Thoracic aorta (tissue), 2 donors: ENCODE results near the gene TPO. TPM values are rescaled to one million over a fixed set of nuclear protein-coding genes. Genes with fewer than 3 reads are reported as not detected.

Experiments used
- ATAC-seq: fragments of 150-250 bp; one replicate; pipeline ENCODE4 v1.8.0; 2017; ENCODE audit warnings: low read depth; ENCODE audit not compliant: insufficient number of reproducible peaks, low FRiP score
- DNase-seq: peaks from one replicate; pipeline ENCODE4 v3.0.0-alpha.2; 2020; ENCODE audit warnings: low spot score
- H3K27ac ChIP-seq, 2 donors: fragments of 200-600 bp; sonication (generic); 1 replicate in 1 of 2; 2 replicates in 1 of 2; pipeline ENCODE4 v1.5.1; 2016; ENCODE audit warnings: mild to moderate bottlenecking in 2 of 2, moderate library complexity in 2 of 2
- H3K27me3 ChIP-seq: fragments of 200-600 bp; sonication (generic); replicated peaks from 2 replicates; pipeline ENCODE4 v1.6.0; 2016; ENCODE audit warnings: mild to moderate bottlenecking; ENCODE audit not compliant: insufficient read depth
- H3K36me3 ChIP-seq: fragments of 200-600 bp; sonication (generic); one replicate; pipeline ENCODE4 v1.5.1; 2016
- H3K4me1 ChIP-seq, 2 donors: fragments of 200-600 bp; sonication (generic); 1 replicate in 1 of 2; 2 replicates in 1 of 2; pipeline versions ENCODE4 v1.5.1 to v1.6.0; 2016; ENCODE audit warnings: low read depth in 2 of 2, mild to moderate bottlenecking in 1 of 2; ENCODE audit not compliant: control insufficient read depth in 1 of 2
- H3K4me3 ChIP-seq: fragments of 200-600 bp; sonication (generic); 2 replicates; pipeline ENCODE4 v1.5.1; 2016; ENCODE audit warnings: mild to moderate bottlenecking
- H3K9me3 ChIP-seq: fragments of 200-600 bp; sonication (generic); 2 replicates; pipeline ENCODE4 v1.5.1; 2016
- CTCF ChIP-seq: fragments of 200-600 bp; sonication (generic); IDR thresholded peaks from one replicate; pipeline ENCODE4 v1.5.1; 2019; ENCODE audit warnings: antibody characterized with exemption
- total RNA-seq, 2 donors: library from RNA; depleted of rRNA; stranded (reverse); fragments of >200 nt; gene quantifications; one replicate each; pipeline versions ENCODE4 v1.1.0 to v1.2.3, GENCODE V29; 2016

TPO gene
- total RNA-seq, 2 donors from 2014 or later = 8.1 to 24.1 TPM

DNA sequence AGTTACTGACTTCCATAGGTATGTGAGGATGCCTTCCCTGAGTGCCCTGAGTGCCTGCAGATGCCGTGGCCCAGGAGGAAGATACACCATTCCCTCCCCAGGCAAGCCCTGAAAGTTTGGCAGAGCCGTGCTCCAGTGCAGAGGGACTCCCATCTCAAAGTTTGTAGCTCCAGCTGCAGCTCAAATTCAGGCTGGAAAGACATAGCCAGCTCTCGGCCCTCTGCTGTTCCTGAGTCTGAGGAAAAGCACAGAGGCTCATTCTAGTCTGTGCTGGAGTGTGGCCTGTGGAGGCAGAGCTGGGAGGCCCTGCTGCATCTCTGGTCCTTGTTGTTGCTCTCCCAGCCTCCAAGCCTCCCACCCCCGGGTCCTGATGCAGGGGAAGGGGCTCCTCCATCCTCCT is 15.9 kb upstream of the TPO start:
- H3K4me1 ChIP-seq = no peaks in the 10 kb centered on the region
- no peak for TF ChIP-seq CTCF
- H3K36me3 ChIP-seq = no peaks in the 10 kb centered on the region
- no peak for ATAC-seq
- no peak overlapping the region for H3K27ac ChIP-seq
- H3K4me3 ChIP-seq = no peak overlapping the region
- no peak for DNase-seq
- no peaks in the 10 kb centered on the region for H3K27me3 ChIP-seq
- H3K9me3 ChIP-seq = no peaks in the 10 kb centered on the region

GRCh38 chr2:1398191-1398590 is 15.1 kb upstream of the TPO start:
- no peak for TF ChIP-seq CTCF
- ATAC-seq (no peak), DNase-seq (no peak)
- no peaks in the 10 kb centered on the region for H3K4me1 ChIP-seq
- no peak overlapping the region for H3K27ac ChIP-seq
- H3K27me3 ChIP-seq = no peaks in the 10 kb centered on the region
- no peaks in the 10 kb centered on the region for H3K36me3 ChIP-seq
- no peaks in the 10 kb centered on the region for H3K9me3 ChIP-seq
- H3K4me3 ChIP-seq = no peak overlapping the region

GRCh38 chr2:1400943-1401735 is 12.1 kb upstream of the TPO start:
- Histone ChIP-seq H3K27me3 (no peaks in the 10 kb centered on the region), H3K9me3 (no peaks in the 10 kb centered on the region), H3K4me1 (no peaks in the 10 kb centered on the region), H3K4me3 (no peak overlapping the region), H3K36me3 (no peaks in the 10 kb centered on the region), H3K27ac (no peak overlapping the region)
- no peak for TF ChIP-seq CTCF
- DNase-seq = no peak
- no peak for ATAC-seq

GRCh38 chr2:1402064-1402463 is 11.2 kb upstream of the TPO start:
- Histone ChIP-seq H3K9me3 (no peaks in the 10 kb centered on the region), H3K27ac (no peak overlapping the region), H3K27me3 (no peaks in the 10 kb centered on the region), H3K36me3 (no peaks in the 10 kb centered on the region), H3K4me3 (no peak overlapping the region), H3K4me1 (no peaks in the 10 kb centered on the region)
- no peak for TF ChIP-seq CTCF
- no peak for ATAC-seq
- no peak for DNase-seq

- H3K36me3 ChIP-seq = no peaks in the 10 kb centered on the region
- H3K4me1 ChIP-seq = no peaks in the 10 kb centered on the region
- H3K4me3 ChIP-seq = no peak overlapping the region
- H3K27ac ChIP-seq = no peak overlapping the region
- TF ChIP-seq CTCF = no peak
- H3K27me3 ChIP-seq = no peaks in the 10 kb centered on the region
- DNase-seq = no peak
- H3K9me3 ChIP-seq = no peaks in the 10 kb centered on the region
- ATAC-seq = no peak
Measured at GRCh38 chr2:1403565-1403964, 9.7 kb upstream of the TPO start.
